Amniotic stem cell (primary cell): Measurements from ENCODE around the gene ATOSB.
"Not testable (repeated sequence)": the region's sequence is repeated elsewhere in the genome, so short reads cannot be mapped to it uniquely, and the experiment has no call there.

Experiments used
- DNase-seq: peaks from one replicate; lab custom pipeline; 2025; lab: John Stamatoyannopoulos, UW

ATOSB gene

GRCh38 chr9:35115680-35116538 is at the start of gene ATOSB:
TSS of gene ATOSB (minus strand) at chr9:35115862. CDS start at chr9:35108274, 7,588 bp downstream.
- DNase-seq, result peak; percentile 97

DNA sequence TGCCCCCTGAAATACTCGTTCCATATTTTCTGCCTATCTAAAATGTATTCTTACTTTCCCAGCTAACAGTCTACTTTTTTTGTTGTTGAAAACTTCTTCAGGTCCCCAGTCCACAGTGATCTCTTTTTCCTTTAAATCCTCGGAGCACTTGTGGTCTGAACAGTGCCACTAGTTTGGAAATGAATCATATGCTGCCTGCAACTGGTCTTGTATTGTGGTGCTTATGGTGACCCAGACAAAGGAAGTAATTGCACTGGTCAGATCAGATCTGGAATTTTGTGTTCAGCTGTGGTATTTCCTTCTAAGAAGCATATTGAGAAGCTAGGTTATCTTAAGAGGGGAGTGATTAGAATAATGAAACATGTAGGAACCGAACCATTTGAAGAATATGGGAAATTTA is 49.0 kb upstream of the ATOSB start:
- DNase-seq, result no peak

DNA sequence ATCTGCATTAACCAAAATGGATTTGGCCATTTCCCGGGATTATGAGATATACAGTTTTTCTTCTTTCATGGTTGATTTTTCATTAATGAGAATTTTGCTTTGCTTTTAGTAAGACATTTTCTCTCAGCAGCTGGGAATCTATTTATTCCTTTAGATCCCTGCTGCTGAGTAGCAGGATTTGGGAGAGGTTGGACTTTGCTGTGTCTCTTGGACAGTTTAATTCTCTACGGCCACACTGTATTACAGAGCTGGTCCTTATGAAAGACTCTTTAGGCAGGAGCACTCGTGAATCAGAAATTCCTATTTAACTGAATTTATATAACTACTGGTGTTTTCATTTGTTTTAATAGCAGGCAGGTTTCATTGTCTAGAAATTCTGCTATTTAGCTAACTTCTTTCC is 47.8 kb upstream of the ATOSB start:
- no peak for DNase-seq

DNA sequence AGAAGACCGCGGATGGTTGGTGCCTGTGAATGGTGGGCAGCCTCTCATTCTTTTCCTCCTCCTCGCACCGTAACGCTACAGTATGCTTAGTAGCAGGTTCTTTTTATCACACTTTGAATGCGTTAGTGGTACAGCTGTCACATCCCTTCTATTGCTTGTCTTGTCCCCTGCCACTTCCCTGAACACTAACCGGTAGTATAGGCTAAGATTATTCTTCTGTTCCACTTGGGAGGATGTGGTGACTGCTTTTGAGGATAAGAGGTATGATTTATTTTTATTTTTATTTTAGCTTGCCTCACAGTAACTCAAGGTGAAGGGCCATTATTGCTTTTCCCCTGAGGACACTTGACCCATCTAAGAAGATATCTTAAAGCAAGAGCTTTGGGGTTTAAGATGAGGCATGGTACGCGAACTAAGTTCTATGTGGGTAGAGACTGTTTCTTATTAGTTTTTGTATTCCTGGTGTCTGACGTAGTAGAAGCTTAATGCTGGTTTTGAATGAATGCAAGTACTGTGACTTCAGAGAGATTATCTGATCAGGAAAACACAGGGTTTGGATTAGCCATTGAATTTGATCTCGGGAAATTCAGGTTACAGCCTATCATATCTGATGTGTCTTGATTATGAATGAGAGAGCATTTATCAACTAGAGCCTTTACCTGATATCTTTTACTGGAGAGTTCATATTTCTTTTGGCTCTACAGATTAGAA is 47.1 kb upstream of the ATOSB start:
- no peak for DNase-seq

- DNase-seq, result peak; percentile 83
Measured at GRCh38 chr9:35161713-35162604, 46.3 kb upstream of the ATOSB start, which contains the start of gene UNC13B. TSS of gene UNC13B (plus strand) at chr9:35162009. CDS start at chr9:35162284, 275 bp downstream.

DNA sequence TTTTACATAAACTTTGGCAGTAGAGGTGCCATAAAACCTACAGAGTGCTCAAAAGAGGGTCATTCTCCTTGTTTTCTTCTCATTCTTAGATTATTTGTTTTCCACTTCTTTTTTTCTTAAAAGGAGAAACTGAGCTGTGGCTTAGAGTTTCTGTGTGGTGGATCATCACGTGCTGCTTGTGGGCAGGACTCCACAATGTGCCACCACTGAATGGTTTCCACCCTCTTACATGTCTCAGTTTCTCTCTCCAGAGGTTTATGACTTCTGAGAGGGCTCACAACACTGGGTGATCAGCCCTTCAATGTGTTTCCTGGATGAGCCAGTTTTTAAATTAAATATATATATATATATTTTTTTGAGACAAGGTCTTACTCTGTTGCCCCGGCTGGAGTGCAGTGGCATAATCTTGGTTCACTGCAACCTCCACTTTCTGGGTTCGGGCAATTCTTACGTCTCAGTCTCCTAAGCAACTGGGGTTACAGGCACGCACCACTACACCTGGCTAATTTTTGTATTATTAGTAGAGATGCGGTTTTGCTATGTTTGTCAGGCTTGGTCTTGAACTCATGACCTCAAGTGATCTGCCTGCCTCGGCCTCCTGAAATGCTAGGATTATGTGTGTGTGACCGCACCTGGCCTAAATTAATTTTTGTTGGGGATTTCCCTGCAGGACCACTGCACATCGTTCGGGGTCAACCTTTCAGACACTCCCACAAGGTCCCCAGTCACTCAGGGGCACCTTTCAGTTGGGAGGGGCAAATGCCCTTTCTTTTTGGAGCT is 43.0 kb upstream of the ATOSB start:
- no peak for DNase-seq

DNA sequence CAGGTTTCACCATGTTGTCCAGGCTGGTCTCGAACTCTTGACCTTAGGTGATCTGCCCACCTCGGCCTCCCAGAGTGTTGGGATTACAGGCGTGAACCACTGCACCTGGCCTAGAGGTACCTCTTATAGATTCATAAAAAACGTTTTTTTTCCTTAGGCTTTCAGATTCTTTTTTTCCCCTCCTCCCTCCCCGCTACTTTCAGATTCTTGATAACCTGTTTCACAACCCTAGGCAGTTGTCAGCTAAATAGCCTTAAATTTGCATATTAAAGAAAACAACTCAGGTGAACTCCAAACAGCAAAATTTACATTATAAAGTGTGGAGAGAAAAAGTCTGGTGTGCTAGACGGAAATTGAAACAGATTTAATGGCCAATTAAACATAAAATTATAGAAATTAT is 42.2 kb upstream of the ATOSB start:
- DNase-seq, result not testable (repeated sequence)

- DNase-seq, result no peak
Measured at GRCh38 chr9:35156781-35157180, 41.1 kb upstream of the ATOSB start.

GRCh38 chr9:35152926-35153325 is 37.3 kb upstream of the ATOSB start:
- no peak for DNase-seq

GRCh38 chr9:35147941-35148563 is 32.4 kb upstream of the ATOSB start:
- not testable (repeated sequence) for DNase-seq

DNA sequence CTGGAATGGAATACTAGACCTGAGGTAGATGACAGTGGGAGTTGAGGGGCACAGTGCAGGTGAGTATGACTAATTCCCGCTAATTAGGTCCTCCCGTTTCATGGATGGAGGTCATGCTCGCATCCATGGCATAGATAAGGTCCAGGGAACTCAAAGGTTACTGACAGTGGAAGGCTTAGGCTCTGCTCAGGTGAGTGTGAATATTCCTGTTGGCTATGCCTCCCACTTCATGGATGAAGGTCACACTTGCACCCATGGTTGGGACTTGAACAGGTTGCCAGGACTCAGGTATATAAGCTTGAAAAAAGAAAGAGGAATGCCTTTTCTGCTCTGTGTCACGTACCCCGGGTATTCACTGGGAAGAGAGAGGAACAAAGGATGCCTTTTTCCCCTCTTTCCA is 26.4 kb upstream of the ATOSB start:
- no peak for DNase-seq

GRCh38 chr9:35140093-35140492 is 24.4 kb upstream of the ATOSB start:
- DNase-seq, result no peak

DNA sequence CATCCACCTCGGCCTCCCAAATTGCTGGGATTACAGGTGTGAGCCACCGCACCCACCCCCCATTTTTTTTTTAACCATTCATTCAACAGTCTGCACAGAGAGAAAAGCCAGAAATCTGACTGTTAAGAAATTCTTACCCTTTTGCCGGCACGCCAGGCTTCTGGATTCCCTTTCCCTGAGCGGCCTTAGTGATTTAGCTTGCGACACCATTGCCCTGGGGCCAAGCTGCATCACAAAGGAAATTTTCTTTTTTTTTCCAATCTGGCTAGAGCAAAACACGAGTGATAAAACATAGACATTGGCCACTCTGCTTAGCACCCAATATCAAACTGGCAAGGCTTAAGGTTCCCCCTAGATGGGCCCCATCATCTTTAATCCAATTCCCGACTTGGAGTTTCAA is 21.2 kb upstream of the ATOSB start:
- no peak for DNase-seq

DNA sequence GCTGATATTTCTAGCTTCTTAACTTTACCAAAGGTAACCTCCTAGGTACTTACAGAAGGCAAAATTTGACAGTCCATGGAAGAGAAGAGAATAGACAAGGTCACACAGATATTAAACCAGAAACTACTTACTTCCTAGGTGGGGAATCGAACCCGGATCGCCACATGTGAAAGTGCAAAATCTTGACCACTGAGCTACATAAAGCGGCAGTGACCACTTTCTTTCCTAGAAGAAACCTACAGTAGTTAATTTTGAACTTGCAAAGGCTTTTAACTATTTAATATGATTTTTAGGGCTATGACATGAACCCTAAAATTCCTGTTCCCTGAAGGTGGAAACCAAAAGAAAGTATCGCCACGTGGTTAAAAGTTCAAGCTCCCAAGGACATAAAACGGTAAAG is 20.3 kb upstream of the ATOSB start:
- no peak for DNase-seq

GRCh38 chr9:35134920-35135319 is 19.3 kb upstream of the ATOSB start:
- no peak for DNase-seq

GRCh38 chr9:35116898-35117551 is 1.4 kb upstream of the ATOSB start:
- peak; percentile 92 for DNase-seq

DNA sequence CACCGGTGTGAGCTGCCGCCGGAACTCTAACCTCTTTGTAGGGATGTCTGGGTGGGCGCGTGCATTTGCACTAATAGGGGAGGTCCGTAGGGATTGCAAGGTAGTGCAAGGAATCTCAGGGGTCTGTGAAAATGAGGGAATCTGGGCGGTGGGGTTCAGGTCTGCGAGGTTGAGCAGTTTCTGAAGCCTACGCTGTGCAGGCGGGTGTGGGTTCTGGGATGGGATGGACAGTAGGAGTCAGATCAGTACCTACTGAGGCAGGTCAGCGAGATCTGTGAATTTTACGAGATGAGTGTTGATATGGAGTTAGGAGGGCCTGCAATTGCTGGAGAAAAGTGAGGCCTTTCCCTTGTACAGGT is 856 bp upstream of the ATOSB start:
- DNase-seq, result no peak

DNA sequence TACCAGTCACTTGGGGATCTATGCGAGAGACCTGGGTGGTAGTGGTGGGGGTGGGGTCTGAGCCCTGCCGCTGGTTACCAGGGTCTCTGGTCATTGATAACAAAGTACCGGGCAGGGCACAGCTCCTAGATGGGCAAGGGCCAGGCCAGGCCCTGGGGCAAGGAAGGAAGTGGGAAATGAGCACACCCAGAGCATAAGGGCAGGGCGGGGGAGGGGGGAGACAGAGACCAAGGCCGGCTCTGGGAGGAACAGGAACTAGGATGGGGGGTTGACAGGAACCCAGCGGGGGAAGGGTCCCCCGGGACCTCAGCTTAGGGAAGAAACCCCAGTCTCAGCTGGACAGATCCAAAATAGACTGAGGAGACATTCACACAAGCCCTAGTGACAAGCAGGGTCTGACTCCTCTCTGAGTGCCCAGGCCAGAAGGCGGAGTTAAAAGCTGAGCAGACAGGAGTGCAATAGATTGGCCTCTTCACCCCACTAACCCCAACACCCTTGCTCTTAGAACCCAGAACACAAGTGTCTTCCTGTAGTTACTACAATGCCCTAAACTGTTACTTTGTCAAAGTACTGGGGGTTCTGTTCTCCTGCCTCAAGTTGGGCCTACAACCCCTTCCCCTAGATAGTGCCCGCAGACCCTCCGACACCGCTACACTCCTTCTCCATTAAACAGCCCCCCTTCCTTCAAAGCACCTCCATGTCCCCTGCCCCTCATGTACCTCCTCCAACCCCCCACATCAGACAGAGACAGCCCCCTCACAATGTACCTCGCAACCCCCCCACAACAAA is 628 bp downstream of the ATOSB start:
- peak; percentile 57 for DNase-seq

DNA sequence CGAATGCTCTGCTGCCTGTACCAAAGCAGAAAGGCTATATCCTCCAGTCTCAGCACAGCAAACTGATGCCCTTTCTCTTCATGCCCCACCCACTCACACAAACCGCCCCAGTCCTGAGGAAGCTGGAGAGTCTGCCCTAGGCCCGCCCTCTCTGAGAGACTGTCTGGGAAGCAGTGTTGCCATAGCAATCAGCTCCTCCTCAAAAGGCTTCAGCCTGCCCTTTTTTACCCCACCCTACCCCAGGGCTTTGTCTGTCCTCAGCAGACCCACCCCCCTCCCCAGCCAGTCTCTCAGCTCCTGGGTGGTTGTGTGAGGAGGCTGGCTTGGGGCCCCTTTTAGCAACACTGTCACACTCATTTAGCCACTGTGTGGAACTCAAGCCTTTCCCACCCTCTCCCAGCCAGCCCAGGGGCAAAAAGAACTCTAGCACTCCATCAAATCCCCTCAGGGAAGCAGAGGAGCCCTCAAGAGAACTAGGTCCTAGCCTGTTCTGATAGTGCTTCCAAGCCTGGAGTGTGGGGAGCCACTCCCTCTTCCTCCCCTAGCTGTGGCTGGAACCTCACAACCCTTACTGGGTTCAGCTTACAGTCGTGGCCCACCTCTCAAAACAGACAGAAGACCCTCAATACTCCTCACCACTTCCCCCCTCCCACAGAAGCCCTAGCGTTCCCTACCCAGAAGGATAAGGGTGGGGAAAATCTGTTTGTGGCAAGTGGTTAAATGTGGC is 1.4 kb downstream of the ATOSB start:
- DNase-seq, result peak; percentile 98
